Activated CD8-positive, alpha-beta memory T cell treated with anti-CD3 and anti-CD28 coated beads, Interleukin-2, amount 10 ng/mL, durations not matched to agents 7 days and 5 days (primary cell): ENCODE data around the gene ERBB4. TPM values are rescaled to one million over a fixed set of nuclear protein-coding genes. Genes with fewer than 3 reads are reported as not detected.

Experiments
- ATAC-seq: fragments of 150-1000 bp; cut with Tn5 transposase; one replicate; pipeline ENCODE4 v1.10.0; 2021; ENCODE audit warnings: moderate library complexity
- CTCF ChIA-PET: fragments of 350-600 bp; sonication (Branson Sonifier 250); formaldehyde crosslinking; loops from one replicate; lab custom pipeline; 2021; ENCODE audit warnings: antibody characterized with exemption; lab: Charles Lee
- DNase-seq: peaks from one replicate; pipeline ENCODE4 v3.0.0-alpha.2; 2020
- H3K27ac Mint-ChIP-seq: one replicate; pipeline ENCODE4 v1.8.0; 2021; ENCODE audit warnings: mild to moderate bottlenecking, mixed read lengths
- H3K27me3 Mint-ChIP-seq: one replicate; pipeline ENCODE4 v1.8.0; 2021; ENCODE audit warnings: mixed read lengths
- H3K36me3 Mint-ChIP-seq: one replicate; pipeline ENCODE4 v1.8.0; 2021; ENCODE audit warnings: mild to moderate bottlenecking, mixed read lengths
- H3K4me1 Mint-ChIP-seq: one replicate; pipeline ENCODE4 v1.8.0; 2021; ENCODE audit warnings: mixed read lengths
- H3K4me3 Mint-ChIP-seq: one replicate; pipeline ENCODE4 v1.8.0; 2021; ENCODE audit warnings: mild to moderate bottlenecking, moderate library complexity, mixed read lengths
- H3K9me3 Mint-ChIP-seq: one replicate; pipeline ENCODE4 v1.8.0; 2022; ENCODE audit warnings: low read depth, mixed read lengths
- total RNA-seq, 2 experiments: library from RNA; stranded (reverse); gene quantifications; one replicate each; pipeline ENCODE4 v1.2.3, GENCODE V29; 2021

ERBB4 gene
- total RNA-seq, 2 experiments from 2014 or later: not detected

- CTCF ChIA-PET: no interaction called here
- H3K9me3 Mint-ChIP-seq: peaks cover 3% of the 10 kb centered on the region
Observed at GRCh38 chr2:211946960-211947359, 591.6 kb downstream of the ERBB4 start.

GRCh38 chr2:211944572-211944971 is 594.0 kb downstream of the ERBB4 start:
- CTCF ChIA-PET: no interaction called here
- Mint-ChIP-seq H3K4me3 (no peak overlapping the region), H3K27ac (no peak overlapping the region), H3K27me3 (no peaks in the 10 kb centered on the region), H3K9me3 (peaks cover 5% of the 10 kb centered on the region), H3K36me3 (no peaks in the 10 kb centered on the region), H3K4me1 (no peaks in the 10 kb centered on the region)
- DNase-seq: no peak
- ATAC-seq: no peak

More at GRCh38 chr2:211946960-211947359, 591.6 kb downstream of the ERBB4 start:
- DNase-seq (no peak), ATAC-seq (no peak)
- Mint-ChIP-seq H3K4me3 (no peak overlapping the region), H3K27me3 (no peaks in the 10 kb centered on the region), H3K36me3 (no peaks in the 10 kb centered on the region), H3K27ac (no peak overlapping the region), H3K4me1 (no peaks in the 10 kb centered on the region)

- H3K4me3 Mint-ChIP-seq: no peak overlapping the region
- DNase-seq (no peak), ATAC-seq (no peak)
- no peaks in the 10 kb centered on the region for H3K36me3 Mint-ChIP-seq
- H3K27ac Mint-ChIP-seq: no peak overlapping the region
- CTCF ChIA-PET: no interaction called here
- H3K27me3 Mint-ChIP-seq: no peaks in the 10 kb centered on the region
- no peaks in the 10 kb centered on the region for H3K4me1 Mint-ChIP-seq
- peaks cover 2% of the 10 kb centered on the region for H3K9me3 Mint-ChIP-seq
Observed at GRCh38 chr2:211942153-211942552, 596.4 kb downstream of the ERBB4 start.

- H3K4me1 Mint-ChIP-seq: no peaks in the 10 kb centered on the region
- H3K27me3 Mint-ChIP-seq: no peaks in the 10 kb centered on the region
- H3K4me3 Mint-ChIP-seq: no peak overlapping the region
- CTCF ChIA-PET: no interaction called here
- no peak for DNase-seq
- H3K27ac Mint-ChIP-seq: no peak overlapping the region
- ATAC-seq: no peak
- no peaks in the 10 kb centered on the region for H3K36me3 Mint-ChIP-seq
- H3K9me3 Mint-ChIP-seq: peaks cover 2% of the 10 kb centered on the region
Observed at GRCh38 chr2:211941216-211941747, 597.3 kb downstream of the ERBB4 start.

GRCh38 chr2:211939177-211939576 is 599.4 kb downstream of the ERBB4 start:
- Mint-ChIP-seq H3K4me1 (no peaks in the 10 kb centered on the region), H3K27me3 (no peaks in the 10 kb centered on the region), H3K27ac (no peak overlapping the region), H3K36me3 (no peaks in the 10 kb centered on the region), H3K4me3 (no peak overlapping the region), H3K9me3 (peaks cover 2% of the 10 kb centered on the region)
- DNase-seq: no peak
- CTCF ChIA-PET: no interaction called here
- no peak for ATAC-seq

GRCh38 chr2:211934811-211935210 is 603.8 kb downstream of the ERBB4 start:
- Mint-ChIP-seq H3K27me3 (no peaks in the 10 kb centered on the region), H3K4me3 (no peak overlapping the region), H3K4me1 (no peaks in the 10 kb centered on the region), H3K36me3 (no peaks in the 10 kb centered on the region), H3K27ac (no peak overlapping the region), H3K9me3 (no peaks in the 10 kb centered on the region)
- no peak for ATAC-seq
- DNase-seq: no peak
- CTCF ChIA-PET: no interaction called here

GRCh38 chr2:211931314-211931713 is 607.3 kb downstream of the ERBB4 start:
- ATAC-seq: no peak
- Mint-ChIP-seq H3K4me1 (no peaks in the 10 kb centered on the region), H3K27ac (no peak overlapping the region), H3K4me3 (no peak overlapping the region), H3K36me3 (no peaks in the 10 kb centered on the region), H3K27me3 (no peaks in the 10 kb centered on the region), H3K9me3 (no peaks in the 10 kb centered on the region)
- no peak for DNase-seq
- CTCF ChIA-PET: no interaction called here

GRCh38 chr2:211930331-211930730 is 608.3 kb downstream of the ERBB4 start:
- CTCF ChIA-PET: no interaction called here
- H3K27ac Mint-ChIP-seq: no peak overlapping the region
- DNase-seq (no peak), ATAC-seq (no peak)
- no peaks in the 10 kb centered on the region for H3K27me3 Mint-ChIP-seq
- no peaks in the 10 kb centered on the region for H3K36me3 Mint-ChIP-seq
- no peaks in the 10 kb centered on the region for H3K4me1 Mint-ChIP-seq
- H3K9me3 Mint-ChIP-seq: no peaks in the 10 kb centered on the region
- no peak overlapping the region for H3K4me3 Mint-ChIP-seq

GRCh38 chr2:211928201-211928600 is 610.4 kb downstream of the ERBB4 start:
- no peak overlapping the region for H3K27ac Mint-ChIP-seq
- DNase-seq (no peak), ATAC-seq (no peak)
- CTCF ChIA-PET: no interaction called here
- H3K4me3 Mint-ChIP-seq: no peak overlapping the region
- no peaks in the 10 kb centered on the region for H3K27me3 Mint-ChIP-seq
- no peaks in the 10 kb centered on the region for H3K36me3 Mint-ChIP-seq
- no peaks in the 10 kb centered on the region for H3K4me1 Mint-ChIP-seq
- H3K9me3 Mint-ChIP-seq: no peaks in the 10 kb centered on the region

- Mint-ChIP-seq H3K27ac (no peak overlapping the region), H3K27me3 (no peaks in the 10 kb centered on the region), H3K9me3 (no peaks in the 10 kb centered on the region), H3K36me3 (no peaks in the 10 kb centered on the region), H3K4me3 (no peak overlapping the region), H3K4me1 (no peaks in the 10 kb centered on the region)
- CTCF ChIA-PET: no interaction called here
- DNase-seq (no peak), ATAC-seq (no peak)
Observed at GRCh38 chr2:211923019-211923418, 615.6 kb downstream of the ERBB4 start.

GRCh38 chr2:211903961-211904360 is 634.6 kb downstream of the ERBB4 start:
- CTCF ChIA-PET: no interaction called here
- no peaks in the 10 kb centered on the region for H3K27me3 Mint-ChIP-seq
- no peaks in the 10 kb centered on the region for H3K4me1 Mint-ChIP-seq
- H3K27ac Mint-ChIP-seq: no peak overlapping the region
- no peak overlapping the region for H3K4me3 Mint-ChIP-seq
- H3K9me3 Mint-ChIP-seq: no peaks in the 10 kb centered on the region
- no peaks in the 10 kb centered on the region for H3K36me3 Mint-ChIP-seq
- DNase-seq: no peak
- no peak for ATAC-seq

- DNase-seq (no peak), ATAC-seq (no peak)
- Mint-ChIP-seq H3K27me3 (no peaks in the 10 kb centered on the region), H3K4me3 (no peak overlapping the region), H3K36me3 (no peaks in the 10 kb centered on the region), H3K9me3 (no peaks in the 10 kb centered on the region), H3K4me1 (no peaks in the 10 kb centered on the region), H3K27ac (no peak overlapping the region)
- CTCF ChIA-PET: no interaction called here
Observed at GRCh38 chr2:211901226-211901846, 637.3 kb downstream of the ERBB4 start.

GRCh38 chr2:211900518-211900917 is 638.1 kb downstream of the ERBB4 start:
- Mint-ChIP-seq H3K36me3 (no peaks in the 10 kb centered on the region), H3K4me1 (no peaks in the 10 kb centered on the region), H3K27me3 (no peaks in the 10 kb centered on the region), H3K4me3 (no peak overlapping the region), H3K9me3 (peaks cover 4% of the 10 kb centered on the region), H3K27ac (no peak overlapping the region)
- CTCF ChIA-PET: no interaction called here
- DNase-seq: no peak
- no peak for ATAC-seq

GRCh38 chr2:211900000-211900399 is 638.6 kb downstream of the ERBB4 start:
- CTCF ChIA-PET: no interaction called here
- Mint-ChIP-seq H3K36me3 (no peaks in the 10 kb centered on the region), H3K4me1 (no peaks in the 10 kb centered on the region)

More at GRCh38 chr2:211900000-211900399, 638.6 kb downstream of the ERBB4 start:
- Mint-ChIP-seq H3K27me3 (no peaks in the 10 kb centered on the region), H3K4me3 (no peak overlapping the region), H3K27ac (no peak overlapping the region), H3K9me3 (peaks cover 6% of the 10 kb centered on the region)
- ATAC-seq: no peak
- no peak for DNase-seq
